Putamen (tissue), 1 donor: ENCODE results near the gene CNGA1.

Experiments
- DNase-seq: peaks from one replicate; pipeline ENCODE4 v3.0.0-alpha.2; 2016; ENCODE audit warnings: low spot score

Gene CNGA1

GRCh38 chr4:47891928-47892327 lies 124.6 kb downstream of the CNGA1 start:
- no peak for DNase-seq
